ENCODE measurements around the gene ASMT. TPM values are rescaled to one million over a fixed set of nuclear protein-coding genes. Genes with fewer than 3 reads are reported as not detected.

The ASMT gene
- total and polyA plus RNA-seq, 10 of the 15 experiments (the other 5 are each of a cell fraction or from before 2014, with no cell fraction given), result 0.18 to 0.29 TPM; not detected in 8

DNA sequence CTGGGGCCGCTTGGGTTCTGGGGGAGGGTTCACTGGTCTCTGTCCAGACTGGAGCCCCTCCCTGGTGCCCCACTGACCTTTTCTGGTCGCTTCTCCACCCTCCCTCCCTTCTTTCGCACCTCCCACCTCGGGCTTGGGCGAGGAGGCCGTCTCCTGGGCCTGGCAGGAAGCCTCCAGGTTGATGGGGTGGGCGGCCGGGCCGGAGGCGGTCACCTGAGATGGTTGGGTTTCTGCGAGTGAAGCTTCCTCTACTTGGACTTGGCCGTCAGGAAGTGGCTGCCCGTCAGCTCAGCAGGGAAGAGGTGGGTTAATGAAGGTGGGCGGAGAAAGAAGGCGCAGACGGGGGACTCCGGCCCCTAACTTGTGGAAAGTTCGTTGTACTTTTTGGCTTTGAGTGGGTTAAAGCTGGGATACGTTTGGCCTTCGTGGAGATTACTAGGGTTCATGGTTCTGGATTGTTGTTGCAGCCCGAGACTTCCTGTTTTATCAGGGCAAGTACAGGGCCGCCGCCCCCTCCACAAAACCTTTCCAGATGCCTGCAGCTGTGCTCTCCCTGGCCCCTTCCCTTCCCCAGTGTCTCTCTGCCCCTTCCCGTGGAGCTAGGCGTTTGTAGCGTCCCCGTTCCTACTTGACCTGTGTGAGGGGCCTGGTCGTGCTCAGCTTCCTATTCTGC is 22.3 kb upstream of the ASMT start:
- intact Hi-C loops (cut with micrococcal nuclease; ENCODE audit: unreplicated experiment) (loop anchor here (10.0 kb wide), 1 partner anchor 258 kb away; the partner anchor contains the start of gene IL3RA), in situ Hi-C loops (cut with MboI) (no loop called here)
- RAD21 ChIA-PET (ENCODE audit: unreplicated experiment), result no interaction called here
- DNase-seq (ENCODE audit: low read depth, low spot score) (no peak), FAIRE-seq (peak; percentile 31), ATAC-seq (peak; percentile 66)
- no peaks in the 10 kb centered on the region for H3K27me3 ChIP-seq (replicated peaks in 1 of 2; ENCODE audit: control insufficient read depth in 2 of 2, insufficient read depth in 2 of 2, low read length in 1 of 2)
- no peak overlapping the region; the same call in 1 of the 2 replicates for H2AFZ ChIP-seq (ENCODE audit: control insufficient read depth, low read depth, low read length)
- H3K36me3 ChIP-seq (ENCODE audit: control insufficient read depth in 2 of 2, insufficient read depth in 2 of 2, low read length in 1 of 2), result peaks cover 19 to 32% of the 10 kb centered on the region in 2 experiments
- CTCF ChIA-PET, result no interaction called here
- H3K79me2 ChIP-seq (ENCODE audit: control insufficient read depth, insufficient read depth, low read length), result peaks cover 47% of the 10 kb centered on the region
- peak overlapping the region; percentile 92 for H3K9ac ChIP-seq (ENCODE audit: control insufficient read depth, insufficient read depth, low read length)
- H3K9me3 ChIP-seq (replicated peaks; ENCODE audit: control insufficient read depth, insufficient read depth, low read length), result no peaks in the 10 kb centered on the region; the same call in 2 of the 3 replicates
- SMC1A ChIA-PET (ENCODE audit: uncharacterized antibody, unreplicated experiment), result no interaction called here
- BruUV-seq (replicated peaks), result no TSS peak
- peaks cover 26% of the 10 kb centered on the region for H3K4me1 ChIP-seq (ENCODE audit: control insufficient read depth, insufficient read depth, low read length)
- H3K4me3 ChIP-seq, result peak overlapping the region; percentile 98
- POLR2A ChIA-PET, result no interaction called here
- peak overlapping the region; percentile 94 for H3K4me2 ChIP-seq (ENCODE audit: control insufficient read depth, insufficient read depth)
- H3K27ac ChIP-seq (ENCODE audit: control insufficient read depth, insufficient read depth), result peak overlapping the region; percentile 85
- WGBS (ENCODE audit: insufficient coverage, insufficient replicate concordance, low lambda C conversion rate, missing lambda C conversion rate), result 0% methylated on average over 26 of the region's 28 CpGs
- peaks cover 6% of the 10 kb centered on the region for H4K20me1 ChIP-seq (ENCODE audit: control insufficient read depth, insufficient read depth)
- TF ChIP-seq KLF5 (IDR thresholded peaks at IDR 0.05; ENCODE audit: partially characterized antibody) (no peak), POLR2A (IDR thresholded peaks at IDR 0.05; ENCODE audit: low read depth, low read length) (peak; percentile 37; the same call in 1 of the 2 replicates), SP1 (IDR thresholded peaks at IDR 0.05; ENCODE audit: low read depth, low read length) (peak; percentile 4), CREM (IDR thresholded peaks at IDR 0.05; ENCODE audit: low read depth) (no peak), EGR1 (IDR thresholded peaks at IDR 0.05; ENCODE audit: borderline replicate concordance in 1 of 2, low read depth in 2 of 2, low read length in 2 of 2) (peak in 1 of 2 experiments; percentile 63; a peak in 2 of 3 replicates), RAD51 (IDR thresholded peaks at IDR 0.05) (no peak), YY1 (IDR thresholded peaks at IDR 0.05; ENCODE audit: low read depth, low read length) (0 out of 2 replicates have a peak, but pooled peaks have one; percentile 17), EED (IDR thresholded peaks at IDR 0.05; ENCODE audit: low read depth) (peak; percentile 12; the same call in 1 of the 2 replicates), TCF12 (IDR thresholded peaks at IDR 0.05; ENCODE audit: low read depth, low read length) (no peak), DPF2 (IDR thresholded peaks at IDR 0.05) (no peak), PKNOX1 (IDR thresholded peaks at IDR 0.05) (peak; percentile 51), SIN3A (IDR thresholded peaks at IDR 0.05; ENCODE audit: low read depth, low read length) (0 out of 2 replicates have a peak, but pooled peaks have one; percentile 51), BRCA1 (IDR thresholded peaks at IDR 0.05; ENCODE audit: low read depth, low read length) (no peak), RUNX3 (IDR thresholded peaks at IDR 0.05; ENCODE audit: low read length) (peak; percentile 42; the same call in 1 of the 2 replicates), SPI1 (IDR thresholded peaks at IDR 0.05; ENCODE audit: borderline replicate concordance, insufficient read depth, low read depth, low read length) (peak; percentile 75), MYC (IDR thresholded peaks at IDR 0.05; ENCODE audit: insufficient read depth, insufficient read length, insufficient replicate concordance, low read length, severe bottlenecking) (no peak), CHD1 (IDR thresholded peaks at IDR 0.05; ENCODE audit: low read depth, low read length) (no peak), TCF3 (IDR thresholded peaks at IDR 0.05; ENCODE audit: borderline replicate concordance, insufficient read depth, low read depth, low read length) (no peak)
- TF ChIP-seq, protein P1, sequence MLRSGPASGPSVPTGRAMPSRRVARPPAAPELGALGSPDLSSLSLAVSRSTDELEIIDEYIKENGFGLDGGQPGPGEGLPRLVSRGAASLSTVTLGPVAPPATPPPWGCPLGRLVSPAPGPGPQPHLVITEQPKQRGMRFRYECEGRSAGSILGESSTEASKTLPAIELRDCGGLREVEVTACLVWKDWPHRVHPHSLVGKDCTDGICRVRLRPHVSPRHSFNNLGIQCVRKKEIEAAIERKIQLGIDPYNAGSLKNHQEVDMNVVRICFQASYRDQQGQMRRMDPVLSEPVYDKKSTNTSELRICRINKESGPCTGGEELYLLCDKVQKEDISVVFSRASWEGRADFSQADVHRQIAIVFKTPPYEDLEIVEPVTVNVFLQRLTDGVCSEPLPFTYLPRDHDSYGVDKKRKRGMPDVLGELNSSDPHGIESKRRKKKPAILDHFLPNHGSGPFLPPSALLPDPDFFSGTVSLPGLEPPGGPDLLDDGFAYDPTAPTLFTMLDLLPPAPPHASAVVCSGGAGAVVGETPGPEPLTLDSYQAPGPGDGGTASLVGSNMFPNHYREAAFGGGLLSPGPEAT (IDR thresholded peaks at IDR 0.05; ENCODE audit: low read depth), result peak; percentile 32; the same call in 1 of the 2 replicates
- TF ChIP-seq, protein P2, sequence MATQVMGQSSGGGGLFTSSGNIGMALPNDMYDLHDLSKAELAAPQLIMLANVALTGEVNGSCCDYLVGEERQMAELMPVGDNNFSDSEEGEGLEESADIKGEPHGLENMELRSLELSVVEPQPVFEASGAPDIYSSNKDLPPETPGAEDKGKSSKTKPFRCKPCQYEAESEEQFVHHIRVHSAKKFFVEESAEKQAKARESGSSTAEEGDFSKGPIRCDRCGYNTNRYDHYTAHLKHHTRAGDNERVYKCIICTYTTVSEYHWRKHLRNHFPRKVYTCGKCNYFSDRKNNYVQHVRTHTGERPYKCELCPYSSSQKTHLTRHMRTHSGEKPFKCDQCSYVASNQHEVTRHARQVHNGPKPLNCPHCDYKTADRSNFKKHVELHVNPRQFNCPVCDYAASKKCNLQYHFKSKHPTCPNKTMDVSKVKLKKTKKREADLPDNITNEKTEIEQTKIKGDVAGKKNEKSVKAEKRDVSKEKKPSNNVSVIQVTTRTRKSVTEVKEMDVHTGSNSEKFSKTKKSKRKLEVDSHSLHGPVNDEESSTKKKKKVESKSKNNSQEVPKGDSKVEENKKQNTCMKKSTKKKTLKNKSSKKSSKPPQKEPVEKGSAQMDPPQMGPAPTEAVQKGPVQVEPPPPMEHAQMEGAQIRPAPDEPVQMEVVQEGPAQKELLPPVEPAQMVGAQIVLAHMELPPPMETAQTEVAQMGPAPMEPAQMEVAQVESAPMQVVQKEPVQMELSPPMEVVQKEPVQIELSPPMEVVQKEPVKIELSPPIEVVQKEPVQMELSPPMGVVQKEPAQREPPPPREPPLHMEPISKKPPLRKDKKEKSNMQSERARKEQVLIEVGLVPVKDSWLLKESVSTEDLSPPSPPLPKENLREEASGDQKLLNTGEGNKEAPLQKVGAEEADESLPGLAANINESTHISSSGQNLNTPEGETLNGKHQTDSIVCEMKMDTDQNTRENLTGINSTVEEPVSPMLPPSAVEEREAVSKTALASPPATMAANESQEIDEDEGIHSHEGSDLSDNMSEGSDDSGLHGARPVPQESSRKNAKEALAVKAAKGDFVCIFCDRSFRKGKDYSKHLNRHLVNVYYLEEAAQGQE (IDR thresholded peaks at IDR 0.05; ENCODE audit: low read depth, low read length), result no peak
